CD14-positive monocyte (primary cell): Measurements from ENCODE around the gene PCDHA2. TPM values are rescaled to one million over a fixed set of nuclear protein-coding genes. Genes with fewer than 3 reads are reported as not detected.
A peak's percentile ranks its signal among the peaks of the same experiment; 100 is the strongest.

Experiments used
- DNase-seq, 3 donors: peaks; one replicate each; pipeline ENCODE4 v3.0.0-alpha.2; 2011 to 2022
- H2AFZ ChIP-seq: 2 replicates; pipeline ENCODE4 v1.6.0; 2012; ENCODE audit warnings: mild to moderate bottlenecking, low read depth, low read length, inconsistent platforms; ENCODE audit not compliant: insufficient read depth, poor library complexity, severe bottlenecking
- H3K27ac ChIP-seq, 2 donors: 1 replicate in 1 of 2; 2 replicates in 1 of 2; pipeline ENCODE4 v1.5.1; 2012 to 2013; ENCODE audit warnings: low read length in 2 of 2, control low read depth in 1 of 2, inconsistent platforms in 1 of 2, low read depth in 1 of 2, mild to moderate bottlenecking in 1 of 2
- H3K27me3 ChIP-seq, 2 donors: one replicate each; pipeline versions ENCODE4 v1.6.0 to v1.6.1; 2011 to 2013; ENCODE audit warnings: low read length in 2 of 2; ENCODE audit not compliant: control insufficient read depth in 2 of 2, insufficient read depth in 2 of 2
- H3K36me3 ChIP-seq, 2 donors: replicated peaks in 1 of 2; 1 replicate in 1 of 2; 2 replicates in 1 of 2; pipeline versions ENCODE4 v1.5.1 to v1.6.1; 2012 to 2013; ENCODE audit warnings: low read length in 2 of 2, control low read depth in 1 of 2, inconsistent platforms in 1 of 2, mild to moderate bottlenecking in 1 of 2; ENCODE audit not compliant: insufficient read depth in 2 of 2, control insufficient read depth in 1 of 2
- H3K4me1 ChIP-seq, 2 donors: 1 replicate in 1 of 2; 2 replicates in 1 of 2; pipeline versions ENCODE4 v1.5.1 to v1.6.1; 2012 to 2013; ENCODE audit warnings: low read length in 2 of 2, control low read depth in 1 of 2, inconsistent platforms in 1 of 2, mild to moderate bottlenecking in 1 of 2, moderate library complexity in 1 of 2; ENCODE audit not compliant: insufficient read depth in 2 of 2, control insufficient read depth in 1 of 2
- H3K4me2 ChIP-seq: replicated peaks from 2 replicates; pipeline ENCODE3; 2012; ENCODE audit warnings: low read length, moderate library complexity, mild to moderate bottlenecking; ENCODE audit not compliant: poor library complexity, severe bottlenecking; ENCODE audit errors: extremely low read depth
- H3K4me3 ChIP-seq, 3 experiments: fragments of 200-600 bp in 1 of 3; sonication (generic) in 1 of 3; replicated peaks in 1 of 3; 1 replicate in 2 of 3; 2 replicates in 1 of 3; pipeline ENCODE4 v1.5.1; 2011 to 2013; ENCODE audit warnings: low read length in 3 of 3, mild to moderate bottlenecking in 3 of 3, control low read depth in 2 of 3, low read depth in 2 of 3, inconsistent platforms in 1 of 3, moderate library complexity in 1 of 3
- H3K79me2 ChIP-seq: 2 replicates; pipeline ENCODE4 v1.6.0; 2012; ENCODE audit warnings: mild to moderate bottlenecking, control low read depth, inconsistent platforms, low read length, moderate library complexity; ENCODE audit not compliant: insufficient read depth
- H3K9ac ChIP-seq: 2 replicates; pipeline ENCODE4 v1.6.0; 2017; ENCODE audit warnings: low read length, mild to moderate bottlenecking; ENCODE audit not compliant: insufficient read depth, poor library complexity, severe bottlenecking
- H3K9me3 ChIP-seq, 2 donors: replicated peaks in 1 of 2; 1 replicate in 1 of 2; 2 replicates in 1 of 2; pipeline versions ENCODE4 v1.5.1 to v1.6.1; 2012 to 2013; ENCODE audit warnings: low read length in 2 of 2, control low read depth in 1 of 2; ENCODE audit not compliant: control insufficient read depth in 1 of 2, insufficient read depth in 1 of 2
- H4K20me1 ChIP-seq: 2 replicates; pipeline ENCODE4 v1.6.0; 2012; ENCODE audit warnings: mild to moderate bottlenecking, low read length, control low read depth, moderate library complexity; ENCODE audit not compliant: insufficient read depth
- H3K27ac Mint-ChIP-seq, 7 donors: one replicate each; pipeline ENCODE4 v1.8.0; 2020; ENCODE audit warnings: mild to moderate bottlenecking in 7 of 7, mixed read lengths in 7 of 7, moderate library complexity in 6 of 7, inconsistent platforms in 2 of 7
- H3K27me3 Mint-ChIP-seq, 3 donors: one replicate each; pipeline ENCODE4 v1.8.0; 2021 to 2022; ENCODE audit warnings: low read depth in 3 of 3, mild to moderate bottlenecking in 3 of 3, mixed read lengths in 3 of 3, moderate library complexity in 3 of 3, inconsistent platforms in 1 of 3
- H3K36me3 Mint-ChIP-seq, 2 donors: one replicate each; pipeline ENCODE4 v1.8.0; 2020; ENCODE audit warnings: mixed read lengths in 2 of 2, inconsistent platforms in 1 of 2, mild to moderate bottlenecking in 1 of 2
- H3K4me1 Mint-ChIP-seq: one replicate; pipeline ENCODE4 v1.8.0; 2020; ENCODE audit warnings: mild to moderate bottlenecking, mixed read lengths
- H3K4me3 Mint-ChIP-seq, 2 donors: one replicate each; pipeline ENCODE4 v1.8.0; 2020; ENCODE audit warnings: mild to moderate bottlenecking in 2 of 2, mixed read lengths in 2 of 2, moderate library complexity in 1 of 2
- H3K9me3 Mint-ChIP-seq, 7 donors: one replicate each; pipeline ENCODE4 v1.8.0; 2020 to 2022; ENCODE audit warnings: mixed read lengths in 7 of 7, mild to moderate bottlenecking in 6 of 7, moderate library complexity in 6 of 7, inconsistent platforms in 2 of 7
- WGBS: methylation state at CpG from one replicate; pipeline ENCODE4 v1.1.5; 2013; ENCODE audit warnings: missing lambda C conversion rate; ENCODE audit not compliant: insufficient coverage; 5-methylcytosine and 5-hydroxymethylcytosine counted together
- intact Hi-C, 2 donors: fragments of 100-400 bp; cut with micrococcal nuclease; formaldehyde crosslinking; loops; one replicate each; pipeline versions ENCODE4 v1.15.0 to v1.15.1; 2023
- polyA plus RNA-seq, 3 donors: library from polyadenylated mRNA; depleted of rRNA in 1 of 3; unstranded in 2 of 3; stranded (reverse) in 1 of 3; fragments of 300-500 nt in 2 of 3; fragments of >200 nt in 1 of 3; fragmentation: Illumina TruSeq in 2 of 3; gene quantifications; 1 replicate in 2 of 3; 2 replicates in 1 of 3; pipeline ENCODE4 v1.2.3, GENCODE V29; 2012 to 2021
- TF ChIP-seq, protein P1 (sequence below): fragments of 200-600 bp; IDR thresholded peaks from one replicate; pipeline ENCODE4 v1.8.0; 2022; ENCODE audit warnings: antibody characterized with exemption, mild to moderate bottlenecking

The PCDHA2 gene
- polyA plus RNA-seq, 3 donors = not detected

DNA sequence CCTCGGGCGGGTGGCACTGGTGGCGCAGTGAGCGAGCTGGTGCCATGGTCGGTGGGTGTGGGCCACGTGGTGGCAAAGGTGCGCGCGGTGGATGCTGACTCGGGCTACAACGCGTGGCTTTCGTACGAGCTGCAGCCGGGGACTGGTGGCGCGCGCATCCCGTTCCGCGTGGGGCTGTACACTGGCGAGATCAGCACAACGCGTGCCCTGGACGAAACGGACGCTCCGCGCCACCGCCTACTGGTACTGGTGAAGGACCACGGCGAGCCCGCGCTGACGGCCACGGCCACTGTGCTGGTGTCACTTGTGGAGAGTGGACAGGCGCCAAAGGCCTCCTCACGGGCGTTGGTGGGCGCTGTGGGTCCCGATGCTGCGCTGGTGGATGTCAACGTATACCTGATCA is 14.2 kb downstream of the PCDHA2 start:
- Mint-ChIP-seq H3K27me3 (peaks cover 4 to 11% (median 9%) of the 10 kb centered on the region in 3 donors), H3K27ac (no peak overlapping the region), H3K9me3 (peaks cover 29 to 51% (median 46%) of the 10 kb centered on the region in 7 donors), H3K4me3 (no peak overlapping the region), H3K4me1 (no peaks in the 10 kb centered on the region), H3K36me3 (peaks cover 0 to 3% of the 10 kb centered on the region in 2 donors)
- 68% methylated on average over 43 of the region's 43 CpGs for WGBS
- no peak overlapping the region for H3K4me3 ChIP-seq
- H3K36me3 ChIP-seq = no peaks in the 10 kb centered on the region
- no peak overlapping the region for H3K27ac ChIP-seq
- TF ChIP-seq, protein P1, sequence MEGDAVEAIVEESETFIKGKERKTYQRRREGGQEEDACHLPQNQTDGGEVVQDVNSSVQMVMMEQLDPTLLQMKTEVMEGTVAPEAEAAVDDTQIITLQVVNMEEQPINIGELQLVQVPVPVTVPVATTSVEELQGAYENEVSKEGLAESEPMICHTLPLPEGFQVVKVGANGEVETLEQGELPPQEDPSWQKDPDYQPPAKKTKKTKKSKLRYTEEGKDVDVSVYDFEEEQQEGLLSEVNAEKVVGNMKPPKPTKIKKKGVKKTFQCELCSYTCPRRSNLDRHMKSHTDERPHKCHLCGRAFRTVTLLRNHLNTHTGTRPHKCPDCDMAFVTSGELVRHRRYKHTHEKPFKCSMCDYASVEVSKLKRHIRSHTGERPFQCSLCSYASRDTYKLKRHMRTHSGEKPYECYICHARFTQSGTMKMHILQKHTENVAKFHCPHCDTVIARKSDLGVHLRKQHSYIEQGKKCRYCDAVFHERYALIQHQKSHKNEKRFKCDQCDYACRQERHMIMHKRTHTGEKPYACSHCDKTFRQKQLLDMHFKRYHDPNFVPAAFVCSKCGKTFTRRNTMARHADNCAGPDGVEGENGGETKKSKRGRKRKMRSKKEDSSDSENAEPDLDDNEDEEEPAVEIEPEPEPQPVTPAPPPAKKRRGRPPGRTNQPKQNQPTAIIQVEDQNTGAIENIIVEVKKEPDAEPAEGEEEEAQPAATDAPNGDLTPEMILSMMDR = no peak
- no peak overlapping the region for H2AFZ ChIP-seq
- no peaks in the 10 kb centered on the region for H3K79me2 ChIP-seq
- no peak overlapping the region for H3K9ac ChIP-seq
- no peak overlapping the region for H3K4me2 ChIP-seq
- H3K27me3 ChIP-seq = peaks cover 0 to 13% of the 10 kb centered on the region in 2 donors
- DNase-seq = no peak
- peaks cover 31 to 36% of the 10 kb centered on the region in 2 donors for H3K9me3 ChIP-seq
- no peaks in the 10 kb centered on the region for H3K4me1 ChIP-seq
- H4K20me1 ChIP-seq = no peaks in the 10 kb centered on the region
- intact Hi-C loops = no loop called here

DNA sequence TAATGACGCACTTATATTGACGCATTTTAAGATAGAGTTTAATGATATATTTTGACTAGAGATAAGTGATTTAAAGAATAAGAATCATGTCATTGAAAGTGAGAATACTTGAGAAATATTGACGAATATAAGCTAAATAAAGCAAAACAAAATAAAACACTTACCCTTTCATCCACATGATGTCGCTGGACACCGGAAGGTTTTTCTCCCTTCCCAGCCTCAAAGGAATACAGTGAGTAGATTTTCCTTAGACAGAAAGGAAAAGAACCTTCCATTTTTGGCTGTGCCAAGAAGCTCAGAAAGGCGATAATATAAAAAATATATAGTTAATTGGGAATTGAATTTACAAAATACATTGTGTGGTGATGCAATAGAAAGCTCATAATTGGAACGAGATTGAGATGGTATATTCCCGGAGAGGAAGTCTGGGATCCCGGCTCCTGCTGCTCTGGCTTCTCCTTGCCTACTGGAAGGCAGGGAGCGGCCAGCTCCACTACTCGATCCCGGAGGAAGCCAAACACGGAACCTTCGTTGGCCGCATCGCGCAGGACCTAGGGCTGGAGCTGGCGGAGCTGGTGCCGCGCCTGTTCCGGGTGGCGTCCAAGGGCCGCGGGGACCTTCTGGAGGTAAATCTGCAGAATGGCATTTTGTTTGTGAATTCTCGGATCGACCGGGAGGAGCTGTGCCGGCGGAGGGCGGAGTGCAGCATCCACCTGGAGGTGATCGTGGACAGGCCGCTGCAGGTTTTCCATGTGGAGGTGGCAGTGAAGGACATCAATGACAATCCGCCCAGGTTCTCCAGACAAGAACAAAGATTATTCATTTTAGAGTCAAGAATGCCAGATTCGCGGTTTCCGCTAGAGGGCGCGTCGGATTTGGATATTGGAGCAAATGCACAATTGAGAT is 27.0 kb downstream of the PCDHA2 start, which contains the start of gene PCDHA5:
PCDHA5 (plus strand) TSS at position 239 of the 906 bp plus-strand sequence.
- H3K4me2 ChIP-seq = no peak within 1 kb of the TSS
- no peak within 1 kb of the TSS for H3K4me3 Mint-ChIP-seq
- H3K27ac Mint-ChIP-seq = no peak within 1 kb of the TSS
- H3K4me1 ChIP-seq = no peaks in the 10 kb centered on the region
- WGBS = 40% methylated on average over 33 of the region's 39 CpGs
- intact Hi-C loops = loop anchor here in 1 of 2 donors (10.0 kb wide), 1 partner anchor 53 kb away; the partner anchor contains the start of gene PCDHA12
- no peak within 1 kb of the TSS for H2AFZ ChIP-seq
- peaks cover 0 to 4% of the 10 kb centered on the region in 2 donors for H3K27me3 ChIP-seq
- H3K27ac ChIP-seq = no peak within 1 kb of the TSS
- peaks cover 5 to 9% (median 7%) of the 10 kb centered on the region in 3 donors for H3K27me3 Mint-ChIP-seq
- H3K9ac ChIP-seq = no peak within 1 kb of the TSS
- no peaks in the 10 kb centered on the region for H3K79me2 ChIP-seq
- peaks cover 22 to 38% (median 35%) of the 10 kb centered on the region in 7 donors for H3K9me3 Mint-ChIP-seq
- H3K4me3 ChIP-seq = no peak within 1 kb of the TSS
- no peaks in the 10 kb centered on the region for H3K4me1 Mint-ChIP-seq
- peaks cover 0 to 4% of the 10 kb centered on the region in 2 donors for H3K36me3 Mint-ChIP-seq
- peaks cover 36 to 38% of the 10 kb centered on the region in 2 donors for H3K9me3 ChIP-seq
- TF ChIP-seq, protein P1 = peak; percentile 20
- H4K20me1 ChIP-seq = no peaks in the 10 kb centered on the region
- DNase-seq = no peak
- H3K36me3 ChIP-seq = no peaks in the 10 kb centered on the region
